Adipose tissue (tissue), 3 donors: ENCODE results near the gene LCN6. TPM values are rescaled to one million over a fixed set of nuclear protein-coding genes. Genes with fewer than 3 reads are reported as not detected.
"Not testable (repeated sequence)": the region's sequence is repeated elsewhere in the genome, so short reads cannot be mapped to it uniquely, and the experiment has no call there.

Experiments used
- H3K27ac ChIP-seq: one replicate; pipeline ENCODE4 v1.5.1; 2013; ENCODE audit warnings: low read depth, low read length
- WGBS, 3 donors: extraction: QIAGEN DNeasy Blood & Tissue Kit; methylation state at CpG; one replicate each; pipeline ENCODE4 v1.1.7; 2013; 5-methylcytosine and 5-hydroxymethylcytosine counted together
- polyA plus RNA-seq, 3 donors: library from polyadenylated mRNA; stranded (reverse); fragments of 200-250 nt; gene quantifications; one replicate each; pipeline ENCODE4 v1.2.3, GENCODE V29; 2013
- donor health status: healthy with polysubstance abuse.
- donor health status: Bipolar disorder and iron deficiency.
- donor health status: healthy.

The LCN6 gene
- polyA plus RNA-seq, 3 donors: 4.7 to 48.0 (median 39.0) TPM

- no peak overlapping the region for H3K27ac ChIP-seq
- WGBS, 3 donors: 40 to 86% (median 45%) methylated on average over 7 of the region's 7 CpGs
Observed at GRCh38 chr9:136705564-136705963, 42.8 kb downstream of the LCN6 start.

GRCh38 chr9:136704741-136705140 lies 43.6 kb downstream of the LCN6 start:
- 87 to 96% (median 92%) methylated on average over 8 of the region's 8 CpGs for WGBS, 3 donors
- not testable (repeated sequence) for H3K27ac ChIP-seq

GRCh38 chr9:136703276-136703860 lies 45.0 kb downstream of the LCN6 start:
- H3K27ac ChIP-seq: no peak overlapping the region
- 68 to 81% (median 76%) methylated on average over 12 of the region's 12 CpGs for WGBS, 3 donors

GRCh38 chr9:136701668-136702053 lies 46.7 kb downstream of the LCN6 start:
- no peak overlapping the region for H3K27ac ChIP-seq
- 37 to 65% (median 37%) methylated on average over 10 of the region's 10 CpGs for WGBS, 3 donors

GRCh38 chr9:136700959-136701667 lies 47.2 kb downstream of the LCN6 start:
- H3K27ac ChIP-seq: no peak overlapping the region
- WGBS, 3 donors: 15 to 62% (median 22%) methylated on average over 37 to 38 of the region's 38 CpGs

GRCh38 chr9:136700304-136700703 lies 48.0 kb downstream of the LCN6 start:
- 54 to 89% (median 64%) methylated on average over 13 of the region's 13 CpGs for WGBS, 3 donors
- H3K27ac ChIP-seq: no peak overlapping the region

- H3K27ac ChIP-seq: no peak overlapping the region
- WGBS, 3 donors: 78 to 82% (median 79%) methylated on average over 10 of the region's 11 CpGs
Observed at GRCh38 chr9:136698635-136699246, 49.6 kb downstream of the LCN6 start.

- 33 to 51% (median 48%) methylated on average over 20 of the region's 20 CpGs for WGBS, 3 donors
- no peak overlapping the region for H3K27ac ChIP-seq
Observed at GRCh38 chr9:136697821-136698526, 50.4 kb downstream of the LCN6 start.

GRCh38 chr9:136697146-136697820 lies 51.0 kb downstream of the LCN6 start:
- WGBS, 3 donors: 44 to 61% (median 51%) methylated on average over 23 of the region's 23 CpGs
- H3K27ac ChIP-seq: no peak overlapping the region

GRCh38 chr9:136696502-136696901 lies 51.8 kb downstream of the LCN6 start:
- no peak overlapping the region for H3K27ac ChIP-seq
- WGBS, 3 donors: 63 to 73% (median 71%) methylated on average over 9 of the region's 9 CpGs

- 39 to 80% (median 77%) methylated on average over 23 of the region's 23 CpGs for WGBS, 3 donors
- H3K27ac ChIP-seq: no peak overlapping the region
Observed at GRCh38 chr9:136695955-136696354, 52.4 kb downstream of the LCN6 start.

GRCh38 chr9:136695435-136695895 lies 52.9 kb downstream of the LCN6 start:
- WGBS, 3 donors: 27 to 84% (median 80%) methylated on average over 9 to 10 of the region's 10 CpGs
- H3K27ac ChIP-seq: no peak overlapping the region

- H3K27ac ChIP-seq: no peak overlapping the region
- WGBS, 3 donors: 63 to 89% (median 83%) methylated on average over 11 of the region's 11 CpGs
Observed at GRCh38 chr9:136694872-136695247, 53.5 kb downstream of the LCN6 start.

GRCh38 chr9:136694163-136694871 lies 54.0 kb downstream of the LCN6 start:
- 31 to 39% (median 39%) methylated on average over 27 to 32 of the region's 32 CpGs for WGBS, 3 donors
- H3K27ac ChIP-seq: no peak overlapping the region
